GM12892 (cell line): Measurements from ENCODE around the gene CACNA1C.

ENCODE experiments used
- POLR2A ChIP-seq: IDR thresholded peaks from 2 replicates; pipeline ENCODE4 v1.6.1; 2011; ENCODE audit warnings: low read depth, low read length, control low read depth
- POLR2AphosphoS5 ChIP-seq: IDR thresholded peaks from 2 replicates; pipeline ENCODE4 v1.6.1; 2011; ENCODE audit warnings: low read depth, low read length, control low read depth
- TAF1 ChIP-seq: IDR thresholded peaks from 2 replicates; pipeline ENCODE4 v1.6.1; 2011; ENCODE audit warnings: low read depth, mild to moderate bottlenecking, control low read depth, low read length, borderline replicate concordance

- TF ChIP-seq POLR2A (no peak), TAF1 (no peak), POLR2AphosphoS5 (no peak)
These were observed 66.5 kb downstream of the CACNA1C start for GRCh38 chr12:2119266-2119665.
